Muscle layer of colon (tissue), 2 donors: Measurements from ENCODE around the gene CPA2.
"Not testable (repeated sequence)": the region's sequence is repeated elsewhere in the genome, so short reads cannot be mapped to it uniquely, and the experiment has no call there.

Experiments used
- H3K27ac ChIP-seq: one replicate; pipeline ENCODE4 v1.7.0; 2013; ENCODE audit warnings: low read depth, mild to moderate bottlenecking, low read length, moderate library complexity
- H3K27me3 ChIP-seq, 2 donors: one replicate each; pipeline ENCODE4 v1.7.0; 2013; ENCODE audit warnings: low read length in 2 of 2, mild to moderate bottlenecking in 2 of 2; ENCODE audit not compliant: insufficient read depth in 2 of 2, control insufficient read depth in 1 of 2
- H3K36me3 ChIP-seq: one replicate; pipeline ENCODE4 v1.7.0; 2013; ENCODE audit warnings: mild to moderate bottlenecking, low read length; ENCODE audit not compliant: insufficient read depth
- H3K4me1 ChIP-seq: one replicate; pipeline ENCODE4 v1.7.0; 2013; ENCODE audit warnings: mild to moderate bottlenecking, low read length; ENCODE audit not compliant: insufficient read depth
- H3K4me3 ChIP-seq, 2 donors: one replicate each; pipeline ENCODE4 v1.7.0; 2013; ENCODE audit warnings: low read length in 2 of 2, low read depth in 1 of 2, mild to moderate bottlenecking in 1 of 2, moderate library complexity in 1 of 2
- H3K9ac ChIP-seq: one replicate; pipeline ENCODE4 v1.7.0; 2013; ENCODE audit warnings: low read length
- H3K9me3 ChIP-seq: one replicate; pipeline ENCODE4 v1.7.0; 2013; ENCODE audit warnings: mild to moderate bottlenecking, low read length
- donor health status: abdominal sarcoma.
- donor health status: Adenocarcinoma of cecum.

The CPA2 gene

GRCh38 chr7:130266258-130266960, at the start of gene CPA2:
TSS of gene CPA2 (plus strand) at chr7:130266863. CDS start at chr7:130266882, 19 bp downstream.
- Histone ChIP-seq H3K9me3 (no peaks in the 10 kb centered on the region), H3K27ac (no peak within 1 kb of the TSS), H3K36me3 (no peaks in the 10 kb centered on the region), H3K27me3 (no peaks in the 10 kb centered on the region), H3K4me1 (no peaks in the 10 kb centered on the region), H3K9ac (no peak within 1 kb of the TSS), H3K4me3 (no peak within 1 kb of the TSS)

GRCh38 chr7:130218806-130219620, 47.6 kb upstream of the CPA2 start:
- Histone ChIP-seq H3K9ac (no peak overlapping the region), H3K27ac (no peak overlapping the region), H3K9me3 (no peaks in the 10 kb centered on the region), H3K27me3 (no peaks in the 10 kb centered on the region), H3K4me1 (no peaks in the 10 kb centered on the region), H3K36me3 (no peaks in the 10 kb centered on the region), H3K4me3 (no peak overlapping the region)

- H3K9me3 ChIP-seq: no peaks in the 10 kb centered on the region
- H3K9ac ChIP-seq: no peak overlapping the region
- H3K27ac ChIP-seq: no peak overlapping the region
- no peaks in the 10 kb centered on the region for H3K4me1 ChIP-seq
- H3K27me3 ChIP-seq: no peaks in the 10 kb centered on the region
- no peaks in the 10 kb centered on the region for H3K36me3 ChIP-seq
- H3K4me3 ChIP-seq: no peak overlapping the region
Measured at GRCh38 chr7:130219871-130220270, 46.8 kb upstream of the CPA2 start.

DNA sequence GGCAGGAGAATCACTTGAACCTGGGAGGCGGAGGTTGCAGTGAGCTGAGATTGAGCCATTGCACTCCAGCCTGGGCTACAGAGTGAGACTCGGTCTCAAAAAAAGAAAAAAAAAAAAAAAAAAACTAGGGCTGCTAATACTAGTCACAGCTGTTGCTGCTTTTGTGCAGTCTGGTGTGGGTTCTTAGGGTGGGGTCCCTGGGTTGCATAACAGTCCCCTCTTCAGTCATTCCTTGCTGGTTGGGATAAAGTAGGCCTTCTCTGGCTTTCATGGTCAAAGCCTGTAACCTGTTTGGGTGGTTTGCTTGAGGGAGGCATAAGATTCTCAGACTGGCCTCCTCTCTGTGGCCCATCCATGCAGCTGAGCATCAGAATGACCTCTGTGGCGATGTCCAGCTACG, 44.9 kb upstream of the CPA2 start:
- Histone ChIP-seq H3K9me3 (no peaks in the 10 kb centered on the region), H3K9ac (no peak overlapping the region), H3K36me3 (no peaks in the 10 kb centered on the region), H3K4me3 (no peak overlapping the region), H3K27me3 (no peaks in the 10 kb centered on the region), H3K4me1 (no peaks in the 10 kb centered on the region), H3K27ac (no peak overlapping the region)

DNA sequence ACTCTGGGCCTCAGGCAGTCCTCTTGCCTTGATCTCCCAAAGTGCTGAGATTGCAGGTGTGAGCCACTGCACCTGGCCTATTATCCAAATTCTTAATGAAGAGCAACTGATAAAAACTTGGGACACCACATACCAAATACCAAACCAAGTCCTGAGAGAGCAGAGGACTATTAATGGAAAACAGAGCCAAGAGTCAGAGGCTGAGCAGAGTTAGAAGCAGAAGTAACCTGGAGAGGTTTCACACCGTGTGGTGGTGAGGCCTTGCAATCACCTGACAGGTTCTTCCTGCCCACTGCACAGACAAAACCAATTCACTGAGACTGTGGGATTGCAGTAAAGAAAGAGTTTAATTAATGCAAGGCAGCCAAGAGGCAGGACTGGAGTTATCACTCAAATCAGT, 43.0 kb upstream of the CPA2 start:
- Histone ChIP-seq H3K27ac (no peak overlapping the region), H3K4me1 (peaks cover 9% of the 10 kb centered on the region), H3K27me3 (no peaks in the 10 kb centered on the region), H3K36me3 (no peaks in the 10 kb centered on the region), H3K9me3 (no peaks in the 10 kb centered on the region), H3K9ac (no peak overlapping the region), H3K4me3 (no peak overlapping the region)

DNA sequence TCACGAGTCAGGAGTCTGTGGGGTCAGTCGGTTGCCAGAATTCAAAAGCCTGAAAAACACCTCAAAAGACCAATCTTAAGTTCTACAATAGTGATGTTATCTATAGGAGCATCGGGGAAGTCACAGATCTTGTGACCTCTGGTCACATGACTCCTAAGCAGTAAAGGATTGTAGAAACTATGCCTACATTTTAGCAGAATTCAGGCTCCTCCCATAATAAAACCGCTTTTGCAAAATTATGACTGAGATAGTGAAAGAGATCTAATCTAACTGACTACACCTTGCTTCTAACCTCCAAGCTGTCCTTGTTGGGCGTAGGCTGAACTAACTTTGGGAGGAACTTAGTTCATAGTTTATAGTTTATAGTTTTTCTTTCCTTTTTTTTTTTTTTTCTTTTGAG, 42.5 kb upstream of the CPA2 start:
- H3K9ac ChIP-seq: no peak overlapping the region
- no peak overlapping the region for H3K27ac ChIP-seq
- no peaks in the 10 kb centered on the region for H3K9me3 ChIP-seq
- no peaks in the 10 kb centered on the region for H3K27me3 ChIP-seq
- H3K4me1 ChIP-seq: peaks cover 15% of the 10 kb centered on the region
- no peaks in the 10 kb centered on the region for H3K36me3 ChIP-seq
- no peak overlapping the region for H3K4me3 ChIP-seq

GRCh38 chr7:130224923-130225322, 41.7 kb upstream of the CPA2 start:
- not testable (repeated sequence) for H3K4me3 ChIP-seq, H3K27me3 ChIP-seq, H3K36me3 ChIP-seq, H3K27ac ChIP-seq, H3K9ac ChIP-seq, H3K9me3 ChIP-seq
- peaks cover 15% of the 10 kb centered on the region for H3K4me1 ChIP-seq

GRCh38 chr7:130226333-130226732, 40.3 kb upstream of the CPA2 start:
- Histone ChIP-seq H3K4me3 (no peak overlapping the region), H3K27ac (no peak overlapping the region), H3K4me1 (peaks cover 15% of the 10 kb centered on the region), H3K9me3 (no peaks in the 10 kb centered on the region), H3K27me3 (no peaks in the 10 kb centered on the region), H3K9ac (no peak overlapping the region), H3K36me3 (no peaks in the 10 kb centered on the region)

DNA sequence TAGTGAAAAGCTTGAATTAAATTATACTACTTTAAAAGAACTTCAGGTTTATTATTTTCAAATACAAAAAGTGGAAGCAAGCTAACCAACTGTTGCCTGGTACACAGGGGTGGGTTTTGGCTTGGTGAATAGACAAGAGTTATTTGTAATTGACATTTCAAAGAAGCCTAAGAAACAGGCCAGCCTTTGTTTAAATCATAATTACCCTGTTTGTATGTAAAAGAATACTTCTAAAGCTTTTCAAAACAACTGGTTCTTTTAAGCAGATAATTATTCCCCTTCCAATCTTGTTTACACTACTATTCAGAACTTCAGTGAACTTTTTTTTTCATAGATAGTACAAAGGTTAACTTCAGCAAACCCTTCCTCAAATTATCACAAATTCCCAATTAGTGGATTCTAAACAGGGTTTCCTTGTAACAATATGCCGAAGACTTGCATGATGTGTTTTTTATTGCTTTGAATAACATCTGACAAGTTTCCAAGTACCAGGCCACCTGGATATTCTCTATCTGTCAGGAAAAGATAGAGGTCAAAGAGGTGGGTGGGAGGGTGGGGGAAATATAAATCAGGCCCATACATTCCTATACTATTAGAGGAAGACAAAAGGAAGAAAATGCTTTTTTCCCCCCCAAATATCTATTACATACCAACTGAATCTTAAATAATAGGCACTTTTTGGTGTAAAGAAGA, 38.6 kb upstream of the CPA2 start:
- H3K36me3 ChIP-seq: no peaks in the 10 kb centered on the region
- H3K27me3 ChIP-seq: no peaks in the 10 kb centered on the region
- H3K27ac ChIP-seq: no peak overlapping the region
- H3K4me1 ChIP-seq: peaks cover 15% of the 10 kb centered on the region
- H3K4me3 ChIP-seq: no peak overlapping the region
- H3K9ac ChIP-seq: no peak overlapping the region
- no peaks in the 10 kb centered on the region for H3K9me3 ChIP-seq

GRCh38 chr7:130228840-130229502, 37.7 kb upstream of the CPA2 start:
- Histone ChIP-seq H3K36me3 (no peaks in the 10 kb centered on the region), H3K27ac (no peak overlapping the region), H3K4me3 (no peak overlapping the region), H3K27me3 (no peaks in the 10 kb centered on the region), H3K9ac (no peak overlapping the region), H3K9me3 (no peaks in the 10 kb centered on the region), H3K4me1 (peaks cover 15% of the 10 kb centered on the region)

- not testable (repeated sequence) for H3K27me3 ChIP-seq, H3K9ac ChIP-seq, H3K27ac ChIP-seq, H3K36me3 ChIP-seq, H3K4me3 ChIP-seq, H3K9me3 ChIP-seq
- peaks cover 15% of the 10 kb centered on the region for H3K4me1 ChIP-seq
Measured at GRCh38 chr7:130229981-130230380, 36.7 kb upstream of the CPA2 start.
